Measurements from ENCODE around the gene ICAM4. TPM values are rescaled to one million over a fixed set of nuclear protein-coding genes. Genes with fewer than 3 reads are reported as not detected.

The ICAM4 gene
- total and polyA plus RNA-seq, 9 of the 15 experiments (the other 6 are each of a cell fraction or from before 2014, with no cell fraction given): 14.1 to 86.1 (median 29.6) TPM

- TF ChIP-seq CLOCK (CRISPR knock-in tag; IDR thresholded peaks at IDR 0.05; ENCODE audit: borderline replicate concordance): no peak
- peak; percentile 80; the same call in 1 of the 2 replicates for TF ChIP-seq AFF4 (CRISPR knock-in tag; IDR thresholded peaks at IDR 0.05)
- peak; percentile 42 for TF ChIP-seq ARID1B (IDR thresholded peaks at IDR 0.05)
- peak; percentile 66 for TF ChIP-seq ASH1L (IDR thresholded peaks at IDR 0.05; ENCODE audit: borderline replicate concordance, low read depth, partially characterized antibody)
- peak; percentile 22; the same call in 1 of the 2 replicates for TF ChIP-seq ZNF609 (CRISPR knock-in tag; IDR thresholded peaks at IDR 0.05; ENCODE audit: borderline replicate concordance)
- TF ChIP-seq TAF1 (IDR thresholded peaks at IDR 0.05; ENCODE audit: control insufficient read depth, extremely low read depth, insufficient read depth, low read length, severe bottlenecking): peak; percentile 96
- TF ChIP-seq HEY1 (CRISPR knock-in tag; IDR thresholded peaks at IDR 0.05; ENCODE audit: borderline replicate concordance): no peak
- TF ChIP-seq KLF13 (tag; IDR thresholded peaks at IDR 0.05; ENCODE audit: borderline replicate concordance, low read depth): 0 out of 2 replicates have a peak, but pooled peaks have one; percentile 71
- 0 out of 2 replicates have a peak, but pooled peaks have one; percentile 64 for TF ChIP-seq SRSF1 (IDR thresholded peaks at IDR 0.05; ENCODE audit: low read depth, low read length)
- peak; percentile 67 to 98; a peak in 3 of 4 replicates for TF ChIP-seq NONO (IDR thresholded peaks at IDR 0.05; ENCODE audit: low read depth in 2 of 2, low read length in 1 of 2)
- TF ChIP-seq MITF (IDR thresholded peaks at IDR 0.05): peak; percentile 47; the same call in 1 of the 2 replicates
- peak; percentile 45; the same call in 1 of the 2 replicates for TF ChIP-seq SMARCE1 (IDR thresholded peaks at IDR 0.05)
Observed at GRCh38 chr19:10332965-10333757, 46.4 kb downstream of the ICAM4 start, which contains the start of gene RAVER1 (continued).
